HFF-Myc (cell line): ENCODE results near the gene CLIC3.

Experiments used
- DNase-seq: peaks from one replicate; pipeline ENCODE4 v3.0.0-alpha.2; 2011; ENCODE audit warnings: low read depth; ENCODE audit errors: extremely low read depth
- H3K4me3 ChIP-seq: replicated peaks from 2 replicates; pipeline ENCODE4 v1.5.1; 2011; ENCODE audit warnings: low read depth, mild to moderate bottlenecking, control low read depth, low read length
- TF ChIP-seq, protein P1 (sequence below): IDR thresholded peaks from 2 replicates; pipeline ENCODE4 v1.5.1; 2012; ENCODE audit warnings: mild to moderate bottlenecking, low read depth, low read length, control low read depth; ENCODE audit errors: missing control alignments

The CLIC3 gene

DNA sequence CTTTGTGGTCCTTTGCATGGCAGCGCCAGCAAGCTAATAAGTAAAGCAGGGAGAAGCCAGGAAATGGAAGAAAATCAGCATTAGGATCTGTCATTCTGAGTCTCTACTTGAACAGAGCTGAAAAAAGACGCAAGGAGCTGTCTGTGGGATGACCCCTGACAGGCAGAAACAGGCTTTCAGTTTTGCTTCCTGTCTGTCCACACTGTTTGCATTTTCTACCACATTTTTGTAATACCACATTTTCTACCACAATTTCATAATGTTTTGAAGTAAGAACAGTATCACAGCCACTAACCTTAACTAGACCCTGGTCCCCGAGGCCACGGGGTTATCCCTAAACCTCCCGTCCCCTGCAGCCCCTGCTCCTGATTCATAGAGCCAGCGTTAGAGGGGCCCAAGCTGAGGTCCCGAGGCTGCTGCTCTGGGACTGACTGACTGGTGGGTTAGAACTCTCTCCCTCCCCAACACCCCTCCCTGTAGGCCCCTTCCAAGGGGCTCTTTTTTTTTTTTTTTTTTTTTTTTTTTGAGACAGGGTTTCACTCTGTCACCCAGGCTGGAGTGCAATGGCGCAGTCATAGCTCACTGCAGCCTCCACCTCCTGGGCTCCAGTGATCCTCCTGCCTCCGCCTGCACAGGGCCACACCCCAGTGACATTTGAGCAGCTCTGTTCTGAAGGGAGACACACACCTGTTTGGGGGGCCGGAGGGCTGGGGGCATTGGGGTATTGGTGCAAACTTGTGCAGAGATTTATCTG lies 4.0 kb upstream of the CLIC3 start:
- no peak for DNase-seq
- H3K4me3 ChIP-seq = no peak overlapping the region
- TF ChIP-seq, protein P1, sequence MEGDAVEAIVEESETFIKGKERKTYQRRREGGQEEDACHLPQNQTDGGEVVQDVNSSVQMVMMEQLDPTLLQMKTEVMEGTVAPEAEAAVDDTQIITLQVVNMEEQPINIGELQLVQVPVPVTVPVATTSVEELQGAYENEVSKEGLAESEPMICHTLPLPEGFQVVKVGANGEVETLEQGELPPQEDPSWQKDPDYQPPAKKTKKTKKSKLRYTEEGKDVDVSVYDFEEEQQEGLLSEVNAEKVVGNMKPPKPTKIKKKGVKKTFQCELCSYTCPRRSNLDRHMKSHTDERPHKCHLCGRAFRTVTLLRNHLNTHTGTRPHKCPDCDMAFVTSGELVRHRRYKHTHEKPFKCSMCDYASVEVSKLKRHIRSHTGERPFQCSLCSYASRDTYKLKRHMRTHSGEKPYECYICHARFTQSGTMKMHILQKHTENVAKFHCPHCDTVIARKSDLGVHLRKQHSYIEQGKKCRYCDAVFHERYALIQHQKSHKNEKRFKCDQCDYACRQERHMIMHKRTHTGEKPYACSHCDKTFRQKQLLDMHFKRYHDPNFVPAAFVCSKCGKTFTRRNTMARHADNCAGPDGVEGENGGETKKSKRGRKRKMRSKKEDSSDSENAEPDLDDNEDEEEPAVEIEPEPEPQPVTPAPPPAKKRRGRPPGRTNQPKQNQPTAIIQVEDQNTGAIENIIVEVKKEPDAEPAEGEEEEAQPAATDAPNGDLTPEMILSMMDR = no peak

DNA sequence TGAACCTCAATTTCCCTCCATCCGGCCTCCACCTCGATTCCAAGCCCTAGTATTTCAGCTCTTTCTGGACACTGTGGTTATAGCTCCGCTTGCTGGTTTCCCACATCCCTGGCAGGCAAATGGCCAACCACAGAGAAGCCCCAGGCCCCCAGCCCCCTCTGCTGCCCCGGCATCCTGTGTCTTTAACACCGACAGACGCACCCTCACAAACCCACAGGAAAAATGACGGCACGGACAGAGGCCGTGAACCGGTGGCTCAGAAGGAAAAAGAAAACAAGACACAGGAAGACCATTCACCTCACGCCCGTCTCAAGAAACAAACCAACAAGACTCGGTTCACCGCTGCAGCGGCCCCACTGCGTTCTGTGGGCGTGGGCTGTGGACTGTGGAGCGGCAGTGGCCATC lies 1.5 kb upstream of the CLIC3 start:
- no peak overlapping the region for H3K4me3 ChIP-seq
- TF ChIP-seq, protein P1 = no peak
- no peak for DNase-seq

DNA sequence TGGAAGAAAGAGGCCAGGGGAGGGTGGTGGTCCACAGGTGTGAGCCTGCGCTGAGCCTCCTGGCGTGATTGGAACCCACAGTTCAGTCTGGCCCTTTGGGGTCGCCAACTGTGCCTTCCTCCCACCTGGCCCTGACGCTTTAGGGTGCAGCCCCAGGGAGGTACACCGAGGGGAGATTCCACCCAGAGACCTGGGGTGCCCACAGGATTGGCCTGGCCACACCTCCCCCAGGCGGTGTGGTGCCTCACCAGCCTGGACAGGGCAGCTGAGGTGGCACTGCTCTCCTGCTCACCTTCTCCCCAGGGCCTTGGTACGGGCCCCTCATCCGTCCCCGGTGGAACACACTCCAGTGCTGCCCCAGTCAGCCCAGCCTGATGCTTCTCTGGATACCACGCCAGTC lies 1.0 kb upstream of the CLIC3 start:
- TF ChIP-seq, protein P1 = no peak
- no peak overlapping the region for H3K4me3 ChIP-seq
- no peak for DNase-seq

DNA sequence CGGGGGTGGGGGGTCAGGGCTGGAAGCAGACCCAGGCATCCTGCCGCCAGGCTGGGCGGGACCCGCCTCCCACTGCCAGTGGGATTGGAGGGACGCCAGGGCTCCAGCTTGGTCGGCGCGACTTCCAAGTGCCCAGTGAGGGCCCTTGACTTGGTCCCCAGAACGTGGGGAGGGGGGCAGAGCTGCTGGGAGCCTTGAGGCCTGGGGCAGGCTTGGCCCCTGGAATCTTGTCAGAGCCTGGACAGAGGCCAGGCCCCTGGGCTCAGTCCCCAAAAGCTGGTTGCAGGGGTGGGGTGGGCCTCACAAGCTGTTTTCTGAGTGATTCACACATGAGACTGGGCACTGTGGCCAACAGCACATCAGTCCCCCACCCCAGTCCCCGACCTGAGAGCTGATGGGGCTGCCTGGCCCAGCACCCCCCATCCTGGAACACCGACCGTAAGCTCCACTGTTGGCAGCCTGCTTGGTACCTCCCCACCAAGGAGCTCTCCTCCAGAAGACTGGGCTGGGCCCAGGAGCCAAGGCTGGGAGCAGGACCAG lies 526 bp downstream of the CLIC3 start:
- no peak overlapping the region for H3K4me3 ChIP-seq
- DNase-seq = no peak
- TF ChIP-seq, protein P1 = no peak

DNA sequence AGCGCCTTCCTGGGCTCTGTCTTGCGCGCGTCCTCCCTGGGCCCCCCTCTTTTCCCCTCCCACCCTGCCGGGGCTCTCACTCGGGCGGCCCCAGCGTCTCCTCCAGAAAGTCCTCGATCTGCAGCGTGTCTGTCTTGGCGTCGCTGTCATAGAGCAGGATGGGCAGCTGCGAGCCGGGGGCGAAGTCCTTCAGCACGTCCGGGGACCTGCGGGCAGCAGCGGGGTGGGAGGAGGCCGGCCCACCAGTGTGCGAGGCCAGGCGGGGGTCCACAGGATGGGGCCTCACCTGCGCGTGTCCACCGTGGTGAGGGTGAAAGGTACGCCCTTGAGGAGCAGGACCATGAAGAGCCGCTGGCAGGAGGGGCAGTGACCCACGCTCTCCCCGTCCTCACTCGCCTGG lies 1.0 kb downstream of the CLIC3 start:
- no peak overlapping the region for H3K4me3 ChIP-seq
- TF ChIP-seq, protein P1 = no peak
- no peak for DNase-seq

DNA sequence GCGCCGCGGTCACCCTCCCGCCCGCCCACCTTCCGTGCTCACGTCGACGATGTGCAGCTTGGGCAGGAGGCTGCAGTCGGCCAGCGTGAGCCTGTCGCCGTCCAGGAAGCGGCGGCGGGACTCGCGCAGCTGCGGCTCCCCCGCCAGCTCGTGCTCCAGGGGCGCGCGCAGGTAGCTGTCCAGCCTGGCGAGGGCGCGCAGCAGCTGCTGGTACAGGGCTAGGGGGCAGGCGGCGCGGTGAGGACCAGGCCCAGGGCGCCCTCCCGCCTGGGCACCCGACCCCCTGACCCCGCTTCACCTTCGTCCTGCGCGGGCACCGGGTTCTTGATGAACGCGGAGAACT lies 1.5 kb downstream of the CLIC3 start:
- no peak for DNase-seq
- H3K4me3 ChIP-seq = no peak overlapping the region
- TF ChIP-seq, protein P1 = no peak
